Panc1 (cell line): ENCODE results near the gene ZER1. TPM values are rescaled to one million over a fixed set of nuclear protein-coding genes. Genes with fewer than 3 reads are reported as not detected.

Experiments used
- ATAC-seq: fragments of 200-7000 bp; cut with Tn5 transposase; 2 replicates; pipeline ENCODE4 v1.9.1; 2020; ENCODE audit warnings: mild to moderate bottlenecking, moderate library complexity
- BruUV-seq: library from RNA; stranded (reverse); fragments of 400-500 nt; replicated peaks from 2 replicates; lab custom pipeline; 2021; lab: Mats Ljungman, UMichigan
- CTCF ChIA-PET: fragments of 300-600 bp; sonication (Branson Sonifier 250); formaldehyde crosslinking; loops from one replicate; lab custom pipeline; 2022; ENCODE audit warnings: antibody characterized with exemption; lab: Charles Lee
- POLR2A ChIA-PET: fragments of 300-600 bp; sonication (Branson Sonifier 250); formaldehyde crosslinking; loops from one replicate; lab custom pipeline; 2022; ENCODE audit warnings: antibody characterized with exemption; lab: Charles Lee
- DNase-seq: peaks from one replicate; pipeline ENCODE4 v3.0.0-alpha.2; 2010; ENCODE audit warnings: low read depth, low spot score
- H3K27ac ChIP-seq: 2 replicates; pipeline ENCODE4 v1.5.1; 2011; ENCODE audit warnings: mild to moderate bottlenecking, low read length, inconsistent platforms
- H3K27me3 ChIP-seq: fragments of 200-500 bp; sonication (Bioruptor generic); 2 replicates; pipeline ENCODE4 v1.6.0; 2014; ENCODE audit warnings: low read length, inconsistent platforms; ENCODE audit not compliant: control insufficient read depth, insufficient read depth
- H3K36me3 ChIP-seq: fragments of 200-500 bp; sonication (Bioruptor generic); 2 replicates; pipeline ENCODE4 v1.5.1; 2014; ENCODE audit warnings: inconsistent platforms, mild to moderate bottlenecking, low read length, moderate library complexity; ENCODE audit not compliant: control insufficient read depth, insufficient read depth
- H3K4me1 ChIP-seq: 2 replicates; pipeline ENCODE4 v1.5.1; 2011; ENCODE audit warnings: inconsistent platforms, mild to moderate bottlenecking, low read length, moderate library complexity; ENCODE audit not compliant: control insufficient read depth, insufficient read depth
- H3K4me3 ChIP-seq, 2 experiments: 2 replicates each; pipeline ENCODE4 v1.5.1; 2011 to 2012; ENCODE audit warnings: low read depth in 2 of 2, low read length in 2 of 2, mild to moderate bottlenecking in 2 of 2, inconsistent platforms in 1 of 2, moderate library complexity in 1 of 2
- H3K9me3 ChIP-seq: fragments of 200-500 bp; sonication (Bioruptor generic); 2 replicates; pipeline ENCODE4 v1.5.1; 2014; ENCODE audit warnings: low read depth, mild to moderate bottlenecking, inconsistent platforms, low read length, moderate library complexity; ENCODE audit not compliant: control insufficient read depth, insufficient read depth
- CTCF ChIP-seq: fragments of 450-650 bp; IDR thresholded peaks from 2 replicates; pipeline ENCODE4 v1.5.1; 2017; ENCODE audit warnings: mild to moderate bottlenecking
- POLR2AphosphoS5 ChIP-seq: IDR thresholded peaks from 2 replicates; pipeline ENCODE4 v1.6.1; 2012; ENCODE audit warnings: mild to moderate bottlenecking, low read depth, low read length, moderate library complexity
- SIN3A ChIP-seq: IDR thresholded peaks from 2 replicates; pipeline ENCODE4 v1.6.1; 2012; ENCODE audit warnings: low read depth, mild to moderate bottlenecking, low read length, moderate library complexity, borderline replicate concordance; ENCODE audit not compliant: insufficient read depth
- TCF7L2 ChIP-seq: IDR thresholded peaks from 2 replicates; pipeline ENCODE4 v1.6.1; 2011; ENCODE audit warnings: mild to moderate bottlenecking, low read depth, low read length, inconsistent platforms
- in situ Hi-C: cut with HindIII; loops from 2 replicates; pipeline ENCODE4 v1.10.0; 2016; ENCODE audit warnings: low sequenced_read_pairs, low pct_unique_long_range_greater_than_20kb
- intact Hi-C: fragments of 100-400 bp; cut with micrococcal nuclease; formaldehyde crosslinking; loops from one replicate; pipeline ENCODE4 v1.10.0; 2022; ENCODE audit not compliant: unreplicated experiment
- total RNA-seq: library from RNA; stranded (reverse); gene quantifications from one replicate; pipeline ENCODE4 v1.2.1, GENCODE V29; 2021; ENCODE audit not compliant: unreplicated experiment
- TF ChIP-seq, protein P1 (sequence below), 2 experiments: IDR thresholded peaks; 2 replicates each; pipeline ENCODE4 v1.6.1; 2011 to 2012; ENCODE audit warnings: low read depth in 2 of 2, control low read depth in 1 of 2, low read length in 1 of 2, mild to moderate bottlenecking in 1 of 2, moderate library complexity in 1 of 2; ENCODE audit not compliant: insufficient read depth in 1 of 2

Gene ZER1
- total RNA-seq, 1 experiment from 2014 or later: 16.2 TPM

DNA sequence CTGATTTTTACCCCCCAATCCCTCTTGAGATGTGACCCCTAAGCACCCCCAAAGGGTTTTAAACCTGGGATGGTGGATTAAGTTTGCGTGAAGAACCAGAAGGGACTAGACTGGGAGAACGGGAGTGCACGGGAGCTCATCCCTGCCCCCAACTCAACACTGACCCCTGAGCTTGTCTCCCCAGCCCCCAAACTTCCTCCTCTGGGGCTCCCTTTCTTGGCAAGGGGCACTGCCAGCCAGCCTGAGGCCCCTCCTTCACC is 87.7 kb downstream of the ZER1 start:
- no peak for TF ChIP-seq TCF7L2
- TF ChIP-seq, protein P1, sequence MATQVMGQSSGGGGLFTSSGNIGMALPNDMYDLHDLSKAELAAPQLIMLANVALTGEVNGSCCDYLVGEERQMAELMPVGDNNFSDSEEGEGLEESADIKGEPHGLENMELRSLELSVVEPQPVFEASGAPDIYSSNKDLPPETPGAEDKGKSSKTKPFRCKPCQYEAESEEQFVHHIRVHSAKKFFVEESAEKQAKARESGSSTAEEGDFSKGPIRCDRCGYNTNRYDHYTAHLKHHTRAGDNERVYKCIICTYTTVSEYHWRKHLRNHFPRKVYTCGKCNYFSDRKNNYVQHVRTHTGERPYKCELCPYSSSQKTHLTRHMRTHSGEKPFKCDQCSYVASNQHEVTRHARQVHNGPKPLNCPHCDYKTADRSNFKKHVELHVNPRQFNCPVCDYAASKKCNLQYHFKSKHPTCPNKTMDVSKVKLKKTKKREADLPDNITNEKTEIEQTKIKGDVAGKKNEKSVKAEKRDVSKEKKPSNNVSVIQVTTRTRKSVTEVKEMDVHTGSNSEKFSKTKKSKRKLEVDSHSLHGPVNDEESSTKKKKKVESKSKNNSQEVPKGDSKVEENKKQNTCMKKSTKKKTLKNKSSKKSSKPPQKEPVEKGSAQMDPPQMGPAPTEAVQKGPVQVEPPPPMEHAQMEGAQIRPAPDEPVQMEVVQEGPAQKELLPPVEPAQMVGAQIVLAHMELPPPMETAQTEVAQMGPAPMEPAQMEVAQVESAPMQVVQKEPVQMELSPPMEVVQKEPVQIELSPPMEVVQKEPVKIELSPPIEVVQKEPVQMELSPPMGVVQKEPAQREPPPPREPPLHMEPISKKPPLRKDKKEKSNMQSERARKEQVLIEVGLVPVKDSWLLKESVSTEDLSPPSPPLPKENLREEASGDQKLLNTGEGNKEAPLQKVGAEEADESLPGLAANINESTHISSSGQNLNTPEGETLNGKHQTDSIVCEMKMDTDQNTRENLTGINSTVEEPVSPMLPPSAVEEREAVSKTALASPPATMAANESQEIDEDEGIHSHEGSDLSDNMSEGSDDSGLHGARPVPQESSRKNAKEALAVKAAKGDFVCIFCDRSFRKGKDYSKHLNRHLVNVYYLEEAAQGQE (IDR thresholded peaks at IDR 0.05; ENCODE audit: insufficient read depth in 1 of 2, low read depth in 2 of 2, low read length in 1 of 2): no peak
- no peak for TF ChIP-seq POLR2AphosphoS5
- no peak for TF ChIP-seq CTCF
- TF ChIP-seq SIN3A: no peak
- DNase-seq: no peak
- BruUV-seq: TSS peak; percentile 91
- peak overlapping the region; percentile 52 to 80 for H3K4me3 ChIP-seq
- in situ Hi-C loops (no loop called here), intact Hi-C loops (no loop called here)
- POLR2A ChIA-PET: no interaction called here
- no peak; the same call in 1 of the 2 replicates for ATAC-seq
- H3K27me3 ChIP-seq: no peaks in the 10 kb centered on the region
- CTCF ChIA-PET: no interaction called here
- H3K4me1 ChIP-seq: peaks cover 30% of the 10 kb centered on the region
- no peaks in the 10 kb centered on the region for H3K36me3 ChIP-seq
- peak overlapping the region; percentile 86 for H3K27ac ChIP-seq
- H3K9me3 ChIP-seq: no peaks in the 10 kb centered on the region

DNA sequence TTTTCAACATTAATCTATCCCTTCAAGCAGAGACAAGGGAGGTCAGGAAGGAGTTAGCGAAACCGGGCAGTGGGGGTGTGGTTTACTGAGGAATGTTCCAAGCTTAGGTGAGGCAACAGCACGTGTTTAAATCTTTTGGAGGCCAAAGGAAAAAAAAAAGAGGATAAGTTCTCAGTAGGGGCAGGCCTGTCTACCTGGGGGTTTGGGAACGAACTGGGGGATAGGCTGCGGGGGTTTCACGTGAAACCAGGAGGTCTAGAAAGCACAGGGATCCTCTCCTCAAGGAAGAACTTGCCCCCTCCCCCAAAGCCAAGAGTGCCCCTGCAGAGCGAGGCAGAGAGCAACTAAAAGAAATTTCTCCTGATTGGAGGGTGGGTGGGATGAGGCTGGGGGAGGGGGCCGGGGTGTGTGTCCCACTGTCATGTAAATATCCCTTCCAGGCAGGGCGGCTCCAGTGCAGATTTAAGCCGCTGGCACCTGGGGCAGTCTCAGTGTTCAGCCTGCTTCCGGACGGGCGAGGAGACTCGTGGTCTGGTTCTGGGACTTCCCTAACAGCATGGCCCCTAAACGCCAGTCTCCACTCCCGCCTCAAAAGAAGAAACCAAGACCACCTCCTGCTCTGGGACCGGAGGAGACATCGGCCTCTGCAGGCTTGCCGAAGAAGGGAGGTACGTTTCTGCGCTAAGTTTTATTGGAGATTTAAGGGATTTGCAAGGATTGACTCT is 88.2 kb downstream of the ZER1 start:
- BruUV-seq: no TSS peak
- intact Hi-C loops: no loop called here
- ChIA-PET POLR2A (no interaction called here), CTCF (no interaction called here)
- Histone ChIP-seq H3K4me3 (peak overlapping the region; percentile 52 to 80), H3K27ac (peak overlapping the region; percentile 86), H3K4me1 (peaks cover 30% of the 10 kb centered on the region), H3K27me3 (no peaks in the 10 kb centered on the region), H3K9me3 (no peaks in the 10 kb centered on the region), H3K36me3 (no peaks in the 10 kb centered on the region)
- no peak for ATAC-seq
- DNase-seq: no peak
- in situ Hi-C loops: no loop called here
- no peak for TF ChIP-seq CTCF
- TF ChIP-seq SIN3A: no peak
- TF ChIP-seq, protein P1 (IDR thresholded peaks at IDR 0.05; ENCODE audit: insufficient read depth in 1 of 2, low read depth in 2 of 2, low read length in 1 of 2): no peak
- no peak for TF ChIP-seq TCF7L2
- TF ChIP-seq POLR2AphosphoS5: no peak
